ENCODE results near the gene ZNF232.
"Not testable (repeated sequence)": the region's sequence is repeated elsewhere in the genome, so short reads cannot be mapped to it uniquely, and the experiment has no call there.

The ZNF232 gene

DNA sequence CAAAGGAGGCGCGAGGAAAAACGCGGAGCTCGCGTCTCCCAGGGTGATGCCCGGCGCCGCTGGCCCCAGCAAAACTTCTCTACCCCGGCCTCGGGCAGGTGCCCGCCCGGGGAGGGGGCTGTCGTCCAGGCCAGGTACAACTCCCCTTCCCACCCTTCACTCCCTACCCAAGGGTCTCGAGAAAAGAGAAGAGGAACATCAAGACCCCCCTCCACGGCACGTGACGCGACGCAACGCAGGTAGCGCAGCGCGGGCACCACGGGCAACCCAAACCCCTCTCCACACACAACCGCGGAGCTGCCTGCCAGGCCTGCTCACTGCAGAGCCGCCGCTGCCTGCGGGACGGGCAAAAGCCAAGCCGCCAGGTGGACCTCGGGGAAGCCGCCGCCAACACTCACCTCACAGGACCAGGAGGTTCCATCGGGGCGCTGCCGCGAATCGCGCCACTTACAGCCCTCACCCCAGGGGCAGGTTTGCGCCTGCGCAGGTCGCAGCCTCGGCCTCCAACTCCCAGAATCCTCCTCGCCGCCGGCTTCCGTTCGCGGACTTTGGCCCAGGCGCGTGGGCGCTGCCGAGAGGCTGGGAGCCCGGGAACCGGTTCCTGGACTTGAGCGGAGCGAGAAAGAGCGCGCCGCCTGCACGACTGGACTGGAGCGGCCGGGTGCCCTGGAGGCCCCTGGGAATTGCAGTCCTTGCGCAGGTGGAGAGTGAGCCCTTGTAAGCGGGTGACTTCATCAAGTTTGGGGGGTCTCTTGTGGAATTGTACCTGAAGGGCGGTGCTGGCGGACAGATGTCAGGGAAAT is at the start of gene ZNF232:
Gene ZNF232 (minus strand): TSS at position 477 of the 803 bp plus-strand sequence. CDS start 56 bp downstream, at position 421.
- peak; percentile 97 for DNase-seq

DNA sequence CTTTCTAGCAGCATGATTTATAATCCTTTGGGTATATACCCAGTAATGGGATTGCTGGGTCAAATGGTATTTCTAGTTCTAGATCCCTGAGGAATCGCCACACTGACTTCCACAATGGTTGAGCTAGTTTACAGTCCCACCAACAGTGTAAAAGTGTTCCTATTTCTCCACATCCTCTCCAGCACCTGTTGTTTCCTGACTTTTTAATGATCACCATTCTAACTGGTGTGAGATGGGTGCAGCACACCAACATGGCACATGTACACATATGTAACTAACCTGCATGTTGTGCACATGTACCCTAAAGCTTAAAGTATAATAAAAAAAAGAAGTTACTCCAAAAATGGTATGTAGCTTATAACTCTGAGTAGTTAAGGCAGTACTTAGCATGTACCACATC is 49.0 kb upstream of the ZNF232 start:
- DNase-seq = not testable (repeated sequence)

DNA sequence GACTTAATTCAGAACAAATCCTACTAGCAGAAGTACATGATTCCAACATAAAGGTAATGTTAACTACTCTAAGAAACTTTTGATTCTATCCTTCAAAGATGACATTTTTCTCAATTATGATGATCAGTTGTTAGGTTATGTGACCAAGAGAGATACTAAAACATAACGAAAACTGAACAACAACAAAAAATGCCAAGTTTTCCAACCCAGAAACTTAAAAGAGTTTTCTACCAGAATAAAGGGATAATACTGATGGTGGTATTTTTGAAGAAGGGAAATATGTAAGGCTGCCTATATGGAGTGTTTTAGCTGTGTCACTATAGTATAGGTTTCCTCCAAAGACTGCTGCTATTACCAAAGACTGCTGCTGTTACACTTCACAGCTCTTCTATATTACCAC is 34.4 kb upstream of the ZNF232 start:
- DNase-seq = not testable (repeated sequence)

DNA sequence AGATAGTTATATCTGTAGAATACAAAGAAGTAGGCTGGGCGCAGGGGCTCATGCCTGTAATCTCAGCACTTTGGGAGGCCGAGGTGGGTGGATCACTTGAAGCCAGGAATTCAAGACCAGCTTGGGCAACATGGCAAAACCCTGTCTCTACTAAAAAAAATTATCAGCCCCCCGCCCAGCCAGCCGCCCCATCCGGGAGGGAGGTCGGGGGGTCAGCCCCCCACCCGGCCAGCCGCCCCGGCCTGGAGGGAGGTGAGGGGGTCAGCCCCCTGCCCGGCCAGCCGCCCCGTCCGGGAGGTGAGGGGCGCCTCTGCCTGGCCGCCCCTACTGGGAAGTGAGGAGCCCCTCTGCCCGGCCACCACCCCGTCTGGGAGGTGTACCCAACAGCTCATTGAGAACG is 31.2 kb upstream of the ZNF232 start:
- DNase-seq = not testable (repeated sequence)

DNA sequence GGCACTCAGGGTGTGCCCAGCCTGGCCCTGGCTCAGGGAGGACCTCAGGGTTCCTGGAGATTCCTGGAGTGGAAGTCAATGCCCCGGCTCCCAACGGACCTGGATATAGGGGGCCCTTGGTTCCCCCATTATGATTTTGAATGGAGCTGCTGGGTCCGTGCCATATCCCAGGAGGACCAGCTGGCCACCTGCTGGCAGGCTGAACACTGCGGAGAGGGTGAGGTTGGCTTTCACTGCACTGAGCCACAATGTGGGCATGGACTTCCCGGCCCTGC is 27.7 kb upstream of the ZNF232 start:
- DNase-seq = no peak

DNA sequence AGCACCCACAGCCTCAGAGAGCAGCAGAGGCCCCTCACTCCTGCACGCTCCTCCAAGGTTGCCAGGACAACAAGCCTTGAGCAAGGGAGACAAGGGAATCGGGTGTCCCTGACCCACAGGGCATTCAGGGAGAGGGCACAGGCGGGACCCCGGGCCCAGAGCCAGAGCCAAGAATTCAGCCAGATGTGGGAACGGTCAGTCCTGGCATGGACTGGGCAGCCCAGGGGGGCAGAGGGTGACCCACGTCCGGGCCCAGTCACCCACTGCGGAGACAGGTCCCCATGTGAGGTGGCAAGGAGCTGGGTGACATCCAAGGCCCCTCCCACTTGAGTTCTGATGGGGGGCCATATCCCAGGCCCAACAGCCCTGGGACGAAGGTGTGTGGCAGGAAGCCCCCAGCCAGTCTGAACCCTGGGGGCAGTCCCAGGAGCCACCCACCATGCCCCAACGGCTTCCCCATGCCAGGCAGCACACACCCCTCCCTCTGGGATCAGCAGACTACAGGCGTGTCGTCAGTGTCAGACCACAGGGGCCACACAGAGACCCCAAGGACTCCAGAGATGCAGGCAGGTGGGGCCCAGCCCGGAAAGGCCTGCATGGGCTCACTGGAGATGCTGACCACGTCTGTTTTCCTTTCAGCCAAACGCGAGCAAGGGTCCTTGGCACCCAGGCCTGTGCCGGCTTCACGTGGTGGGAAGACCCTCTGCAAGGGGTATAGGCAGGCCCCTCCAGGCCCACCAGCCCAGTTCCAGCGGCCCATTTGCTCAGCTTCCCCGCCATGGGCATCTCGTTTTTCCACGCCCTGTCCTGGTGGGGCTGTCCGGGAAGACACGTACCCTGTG is 27.2 kb upstream of the ZNF232 start:
- no peak for DNase-seq

DNA sequence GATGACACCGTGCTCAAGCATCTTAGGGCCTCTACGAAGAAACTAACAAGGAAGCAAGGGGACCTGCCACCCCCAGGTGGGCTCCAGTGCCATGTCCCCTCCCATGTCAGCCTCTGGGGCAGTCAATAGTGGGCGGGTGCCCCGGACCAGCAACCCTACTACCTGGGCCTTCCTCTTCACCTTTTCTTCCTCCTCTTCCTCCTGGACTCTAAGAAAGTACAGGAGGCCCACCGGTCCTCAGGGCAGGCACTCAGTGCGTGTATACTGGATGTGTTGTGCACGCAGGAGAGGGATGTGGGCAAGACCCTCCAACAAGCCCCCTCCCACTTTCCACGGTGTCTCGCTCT is 26.5 kb upstream of the ZNF232 start:
- DNase-seq = not testable (repeated sequence)

DNA sequence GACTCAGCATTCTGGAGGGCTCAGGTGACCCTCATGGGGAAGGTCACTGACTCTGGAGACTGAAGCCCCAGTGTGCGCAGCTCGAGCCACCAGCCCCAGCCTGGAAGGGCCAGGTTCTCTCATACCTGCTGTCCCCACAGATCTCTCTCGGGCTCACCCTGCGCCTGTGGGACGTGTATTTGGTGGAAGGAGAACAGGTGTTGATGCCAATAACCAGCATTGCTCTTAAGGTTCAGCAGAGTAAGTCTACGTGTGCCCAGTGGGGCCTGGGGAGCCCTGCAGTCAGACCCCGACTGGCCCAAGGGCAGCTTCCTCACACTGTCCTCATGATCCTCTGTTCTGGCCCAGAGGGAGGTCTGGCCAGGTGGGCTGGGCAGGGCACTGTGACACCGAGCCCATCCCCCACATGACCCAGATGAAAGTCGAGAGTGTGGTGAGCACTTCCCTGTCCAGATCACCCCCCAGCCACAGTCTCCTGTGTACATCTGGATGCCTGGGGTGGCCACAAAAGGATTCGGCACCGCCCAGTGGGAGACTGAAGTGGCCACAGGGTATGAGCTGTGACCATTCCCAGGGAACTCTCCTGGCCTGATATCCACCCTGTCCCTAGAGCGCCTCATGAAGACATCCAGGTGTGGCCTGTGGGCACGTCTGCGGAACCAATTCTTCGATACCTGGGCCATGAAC is 26.0 kb upstream of the ZNF232 start:
- DNase-seq = not testable (repeated sequence)

DNA sequence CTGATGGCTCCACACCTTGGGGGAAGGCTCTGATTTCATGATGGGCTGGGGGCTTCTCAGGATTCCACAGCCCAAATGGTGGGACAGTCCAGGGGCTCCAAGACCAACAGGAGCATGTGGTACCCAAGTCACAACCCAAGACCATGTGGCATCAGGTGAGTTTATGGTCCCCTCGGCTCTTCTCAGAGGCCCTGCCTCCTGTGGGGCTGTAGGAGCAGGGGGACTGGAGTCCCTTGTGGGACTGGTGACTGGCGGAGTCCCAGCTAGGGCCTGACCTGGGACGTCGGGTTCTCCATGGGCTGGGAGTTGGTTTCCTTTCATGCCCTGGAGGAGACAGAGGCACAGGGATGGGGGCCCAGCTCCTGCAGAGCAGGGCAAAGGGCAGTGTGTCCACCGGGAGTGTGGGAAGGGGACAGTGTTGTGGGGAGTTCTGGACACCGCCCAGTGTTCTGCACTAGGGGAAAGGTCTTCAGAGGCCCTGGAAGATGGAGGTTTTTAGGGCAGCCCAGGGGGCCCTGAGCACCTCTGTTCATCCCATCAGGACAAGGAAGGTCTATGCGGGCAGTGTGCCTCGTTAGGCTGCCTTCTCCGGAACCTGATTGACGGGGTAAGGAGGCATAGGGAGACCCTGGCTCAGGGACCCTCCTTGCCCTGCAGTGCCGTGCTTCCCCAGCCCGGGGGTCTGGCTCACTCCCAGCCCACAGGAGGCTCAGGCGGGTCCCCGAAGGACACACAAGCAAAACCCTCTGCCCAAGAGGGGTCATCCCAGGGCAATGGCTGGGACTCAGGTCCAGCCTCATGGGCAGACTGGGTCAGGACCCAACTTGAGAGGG is 25.1 kb upstream of the ZNF232 start:
- not testable (repeated sequence) for DNase-seq

DNA sequence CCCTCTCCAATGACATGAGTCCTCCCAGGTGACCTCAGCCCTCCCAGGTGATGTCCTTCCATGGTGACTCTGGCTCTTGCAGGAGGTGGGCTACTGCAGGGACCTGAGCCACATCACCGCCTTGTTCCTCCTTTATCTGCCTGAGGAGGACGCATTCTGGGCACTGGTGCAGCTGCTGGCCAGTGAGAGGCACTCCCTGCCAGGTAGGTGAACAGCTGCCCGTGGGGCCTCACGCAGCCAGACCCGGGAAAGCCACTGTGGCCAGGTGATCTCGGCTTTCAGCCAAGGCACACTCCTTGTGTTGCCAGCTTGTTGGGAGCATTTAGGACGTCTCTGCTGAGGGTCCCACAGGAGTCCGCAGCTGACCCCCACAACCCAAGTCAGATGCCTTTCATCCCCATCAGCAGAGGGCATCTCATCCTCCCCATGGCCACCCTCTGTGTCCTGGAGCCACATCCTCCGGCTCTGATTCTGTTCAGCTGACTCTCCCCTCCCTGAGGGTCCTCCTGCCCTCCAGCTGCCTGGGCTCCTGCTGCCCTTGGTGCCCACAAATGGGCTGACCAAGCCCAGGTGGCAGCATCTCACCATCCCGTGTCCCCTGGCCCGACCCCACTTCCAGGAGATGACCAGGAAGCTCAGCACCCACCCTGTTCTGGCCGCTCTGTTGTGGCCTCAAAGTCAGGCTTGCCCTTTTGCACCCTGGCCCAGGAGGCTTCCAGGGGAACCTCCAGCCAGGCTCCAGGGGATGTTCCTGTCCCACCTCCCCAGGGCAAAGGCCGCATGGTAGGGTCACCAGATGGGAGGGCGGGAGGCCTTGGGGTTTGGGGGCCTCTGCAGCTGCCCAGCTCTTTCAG is 24.3 kb upstream of the ZNF232 start:
- DNase-seq = no peak

DNA sequence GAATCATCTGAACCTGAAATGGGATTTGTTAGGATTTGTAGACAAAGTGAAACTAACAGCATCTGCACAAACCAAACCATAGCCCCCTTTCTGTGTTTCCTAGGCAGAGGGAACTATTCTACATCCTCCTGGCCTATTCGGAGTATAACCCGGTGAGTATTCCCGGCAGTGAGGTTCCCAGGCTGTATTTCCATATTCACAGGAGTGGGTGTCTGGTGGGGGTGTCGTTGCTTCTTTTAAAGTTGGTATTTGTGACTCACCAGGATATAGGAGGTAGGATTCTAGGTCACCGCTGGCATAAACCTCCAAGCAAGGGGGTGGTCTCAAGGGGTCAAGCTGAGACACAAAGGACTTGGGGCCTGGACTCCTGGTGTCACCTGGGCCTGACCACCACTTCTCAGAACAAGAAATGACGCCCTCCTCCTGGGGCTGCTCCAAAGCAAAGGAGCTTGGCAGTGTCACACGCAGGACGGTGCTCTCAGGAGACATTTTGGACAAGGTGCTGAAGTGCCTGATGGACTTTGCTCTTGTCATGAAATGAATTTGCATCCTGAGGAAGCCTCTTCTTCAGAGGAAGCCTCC is 23.5 kb upstream of the ZNF232 start:
- not testable (repeated sequence) for DNase-seq

DNA sequence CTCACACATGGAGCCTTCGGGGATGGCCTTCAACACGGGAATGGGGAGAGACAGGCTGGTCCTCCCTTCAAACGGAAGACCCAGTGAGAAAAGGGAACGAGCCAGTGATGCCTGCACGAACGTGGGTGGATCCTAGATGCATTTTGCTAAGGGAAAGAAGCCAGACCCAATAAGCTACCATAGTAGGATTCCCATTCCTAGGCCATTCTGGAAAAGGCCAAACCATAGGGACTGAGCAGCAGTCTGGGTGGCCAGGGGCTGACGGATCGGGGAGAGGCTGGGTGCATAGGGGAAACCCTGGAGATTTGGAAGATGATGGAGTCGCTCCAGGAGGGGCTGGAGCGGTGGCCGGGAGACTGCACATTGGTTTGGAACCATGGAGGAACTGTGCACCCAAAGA is 22.9 kb upstream of the ZNF232 start:
- DNase-seq = not testable (repeated sequence)

DNA sequence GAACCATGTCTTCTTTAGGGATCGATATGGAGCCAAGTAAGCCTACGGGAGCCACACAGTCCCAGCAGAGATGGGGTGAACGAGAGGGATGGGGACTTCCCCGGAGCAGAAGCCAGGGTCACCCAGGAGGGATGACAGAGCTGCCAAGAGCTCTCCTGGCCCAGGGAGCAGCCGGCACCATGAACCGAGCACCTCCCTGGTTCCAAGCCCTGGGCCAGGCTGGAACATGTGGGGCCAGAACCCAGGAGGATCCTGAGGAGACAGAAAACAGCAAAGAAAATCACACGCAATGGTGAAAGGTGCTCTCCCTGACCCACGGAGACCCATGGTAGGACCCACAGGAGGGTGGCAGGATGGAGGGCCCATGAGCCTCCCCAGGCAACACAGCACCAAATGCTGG is 22.3 kb upstream of the ZNF232 start:
- DNase-seq = not testable (repeated sequence)

DNA sequence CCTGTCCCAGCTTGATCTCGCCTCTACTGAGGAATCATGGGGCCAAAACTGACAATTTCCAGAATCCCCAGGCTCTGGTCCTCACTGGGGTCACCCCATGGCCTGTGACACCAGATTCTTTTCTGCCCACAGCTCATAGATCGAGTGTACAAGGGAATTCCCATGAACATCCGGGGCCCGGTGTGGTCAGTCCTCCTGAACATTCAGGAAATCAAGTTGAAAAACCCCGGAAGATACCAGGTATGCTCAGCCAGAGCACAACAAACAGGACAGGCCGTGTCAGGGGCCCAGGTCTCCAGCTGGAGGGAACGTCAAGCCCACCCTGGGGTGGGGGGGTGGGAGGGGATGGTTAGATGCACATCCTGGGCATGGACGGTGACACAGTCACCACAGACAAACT is 21.6 kb upstream of the ZNF232 start:
- DNase-seq = no peak

DNA sequence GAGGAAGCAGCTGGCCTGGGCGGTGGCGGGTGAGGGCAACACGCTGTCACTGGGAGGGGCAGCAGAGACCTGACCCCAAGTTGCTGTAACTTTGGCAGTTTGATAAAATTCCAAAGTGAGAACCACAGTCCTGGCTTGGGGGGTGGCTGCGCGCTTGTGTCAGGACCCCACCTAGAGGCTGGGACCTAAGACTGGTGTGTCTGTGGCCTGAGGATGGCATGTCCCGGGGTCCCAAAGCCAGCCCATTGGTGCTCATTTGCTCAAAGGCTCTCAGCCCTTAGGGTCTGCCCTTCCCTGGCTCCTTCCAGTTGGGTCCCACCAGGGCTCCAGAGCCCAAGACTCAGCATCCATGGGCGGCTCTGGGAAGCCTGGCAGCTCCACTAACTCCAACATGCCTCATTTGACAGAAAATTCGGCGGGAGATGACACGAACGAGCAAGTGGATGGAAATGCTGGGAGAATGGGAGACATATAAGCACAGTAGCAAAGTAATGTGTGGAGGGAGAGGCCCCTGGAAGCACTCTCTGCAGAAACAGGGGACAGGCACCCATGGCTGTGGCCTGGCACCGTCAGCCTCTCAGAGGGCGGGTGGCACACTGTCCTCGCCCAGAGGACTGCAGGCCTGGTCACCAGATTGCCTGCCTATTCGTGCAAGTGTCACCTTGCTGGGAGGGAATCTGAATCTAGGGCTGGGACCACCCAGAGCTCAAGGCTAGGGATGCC is 21.0 kb upstream of the ZNF232 start:
- DNase-seq = not testable (repeated sequence)

DNA sequence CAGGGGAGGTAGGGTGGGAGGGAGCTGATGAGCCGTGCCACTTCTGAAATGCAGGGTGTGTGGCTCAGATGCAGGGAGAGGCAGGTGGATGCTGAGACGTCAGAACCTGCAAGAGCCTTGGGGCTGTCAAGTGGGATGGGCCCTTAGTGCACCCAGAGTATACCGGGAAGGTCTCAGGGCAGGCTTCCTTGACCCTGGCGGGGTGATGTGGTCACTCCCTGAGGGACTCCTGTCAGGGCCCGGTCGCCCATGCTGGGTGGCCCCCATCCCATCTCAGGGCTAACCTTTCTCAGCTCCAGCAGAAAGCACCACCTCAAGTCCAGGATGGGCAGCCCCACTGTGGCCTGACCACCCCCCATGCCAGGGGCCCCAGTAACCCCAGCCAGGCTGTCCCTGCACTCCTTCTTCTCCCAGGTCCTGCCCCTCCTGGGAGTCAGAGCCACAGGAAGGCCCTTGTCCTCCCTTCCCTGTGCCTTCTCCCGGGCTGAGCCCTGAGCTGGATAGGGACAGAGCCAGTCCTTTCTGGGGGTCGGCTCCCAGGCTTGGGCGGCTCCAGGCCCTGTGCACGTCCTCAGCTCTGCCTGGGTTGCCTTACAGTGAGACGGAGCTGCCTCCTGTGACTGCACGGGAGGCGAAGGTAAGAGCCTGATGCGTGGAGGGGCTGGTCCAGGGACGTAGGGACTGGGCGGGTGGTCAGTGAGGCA is 20.3 kb upstream of the ZNF232 start:
- not testable (repeated sequence) for DNase-seq

DNA sequence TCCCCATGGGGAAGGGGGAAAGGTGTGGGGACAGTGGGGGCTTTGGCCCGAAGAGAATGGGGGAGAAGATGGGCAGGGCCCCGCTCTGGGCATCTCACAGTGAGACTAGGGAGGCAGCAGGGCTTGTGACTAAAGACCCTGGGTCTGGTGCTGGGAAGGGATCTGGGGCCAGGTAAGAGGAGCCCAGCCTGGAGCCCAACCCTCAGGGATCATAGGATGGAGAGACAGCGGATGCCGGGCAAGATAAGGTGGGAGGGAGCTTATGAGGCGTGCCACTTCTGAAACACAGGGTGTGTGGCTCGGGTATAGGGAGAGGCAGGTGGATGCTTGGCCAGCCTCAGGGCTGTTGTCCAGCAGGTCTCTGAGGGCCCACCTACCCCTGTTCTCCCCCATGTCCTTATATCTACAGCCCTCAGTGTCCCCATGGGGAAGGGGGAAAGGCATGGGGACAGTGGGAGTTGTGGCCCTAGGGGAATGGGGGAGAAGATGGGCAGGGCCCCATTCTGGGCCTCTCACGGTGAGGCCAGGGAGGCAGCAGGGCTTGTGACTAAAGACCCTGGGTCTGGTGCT is 19.6 kb upstream of the ZNF232 start:
- no peak for DNase-seq

DNA sequence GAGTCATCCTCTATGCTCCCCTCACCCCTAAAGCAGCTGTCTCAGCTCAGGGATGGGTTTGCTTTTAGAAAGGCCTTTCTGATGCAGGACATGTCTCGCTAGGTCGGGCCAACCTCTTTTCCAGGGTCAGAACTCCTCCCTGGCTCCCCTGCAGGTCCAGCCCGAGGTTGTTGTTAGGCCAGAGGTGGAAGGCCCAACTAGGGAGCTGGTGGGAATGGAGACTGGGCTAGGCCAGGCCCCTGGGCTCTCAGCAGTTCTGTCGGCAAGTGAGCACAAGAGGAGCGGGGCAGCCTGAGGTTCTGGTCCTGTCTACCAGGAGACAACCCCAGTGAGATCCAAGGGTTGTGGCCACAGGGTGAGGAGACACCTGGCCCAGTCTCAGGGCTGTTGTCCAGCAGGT is 19.0 kb upstream of the ZNF232 start:
- not testable (repeated sequence) for DNase-seq

DNA sequence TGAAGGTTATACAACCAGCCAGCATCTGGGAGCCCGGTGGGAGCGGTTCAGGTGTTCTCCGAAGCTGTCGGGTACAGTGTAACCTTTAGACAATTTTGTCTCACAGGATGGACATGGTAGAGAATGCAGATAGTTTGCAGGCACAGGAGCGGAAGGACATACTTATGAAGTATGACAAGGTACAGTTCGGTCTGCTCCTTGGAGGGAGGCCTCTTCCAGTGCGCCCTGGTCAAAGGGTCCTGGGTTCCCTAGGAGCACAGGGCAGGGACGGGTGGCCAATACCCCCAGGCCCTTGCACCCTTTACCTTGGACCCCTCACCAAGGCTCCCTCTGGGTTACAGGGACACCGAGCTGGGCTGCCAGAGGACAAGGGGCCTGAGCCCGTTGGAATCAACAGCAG is 18.6 kb upstream of the ZNF232 start:
- DNase-seq = not testable (repeated sequence)

DNA sequence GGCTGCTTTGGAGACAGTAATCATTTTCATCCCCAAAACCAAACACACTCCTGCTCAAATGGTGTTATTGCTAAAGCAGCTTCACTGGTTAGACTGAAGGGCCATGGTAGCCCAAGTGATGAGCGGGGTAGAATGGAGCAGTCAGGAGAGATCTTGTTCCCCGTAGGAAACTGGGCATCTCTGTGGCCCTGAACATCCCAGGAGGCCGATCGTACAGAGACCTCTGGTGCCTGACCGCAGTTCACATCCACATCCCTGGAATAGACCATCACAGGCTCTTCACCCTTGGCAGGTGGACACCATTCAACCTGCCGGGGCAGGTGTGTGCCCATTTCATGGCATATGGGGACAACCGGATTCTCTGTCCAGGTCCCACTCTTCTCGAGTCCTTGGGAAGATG is 18.1 kb upstream of the ZNF232 start:
- not testable (repeated sequence) for DNase-seq

Data from hematopoietic multipotent progenitor cell treated with erythropoietin and hydrocortisone succinate and interleukin-3 and kit ligand, for 4 days (in vitro differentiated cells).